ENCODE measurements around the gene LAP3.
A peak's percentile ranks its signal among the peaks of the same experiment; 100 is the strongest.

The LAP3 gene

GRCh38 chr4:17619416-17620105 lies 42.6 kb downstream of the LAP3 start:
- no peak for DNase-seq

DNA sequence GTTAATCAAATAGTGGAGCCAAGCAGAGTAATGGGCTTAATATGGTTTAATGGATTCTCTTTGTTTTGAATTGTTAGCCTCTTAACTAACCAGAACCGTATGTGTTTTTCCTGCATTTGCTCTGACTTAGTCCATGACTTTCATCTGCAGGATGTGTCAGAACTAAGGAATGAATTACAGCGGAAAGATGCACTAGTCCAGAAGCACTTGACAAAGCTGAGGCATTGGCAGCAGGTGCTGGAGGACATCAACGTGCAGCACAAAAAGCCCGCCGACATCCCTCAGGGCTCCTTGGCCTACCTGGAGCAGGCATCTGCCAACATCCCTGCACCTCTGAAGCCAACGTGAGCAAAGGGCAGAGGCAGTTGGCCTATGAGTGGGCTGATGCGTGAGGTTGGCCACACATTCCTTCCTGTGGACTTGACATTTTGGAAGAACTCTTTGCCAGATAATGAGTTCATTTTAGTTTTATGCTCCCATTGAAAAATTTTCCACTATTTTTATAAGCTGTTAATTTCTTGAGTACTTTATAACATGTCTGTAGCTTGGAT lies 46.5 kb downstream of the LAP3 start:
- no peak for DNase-seq

DNA sequence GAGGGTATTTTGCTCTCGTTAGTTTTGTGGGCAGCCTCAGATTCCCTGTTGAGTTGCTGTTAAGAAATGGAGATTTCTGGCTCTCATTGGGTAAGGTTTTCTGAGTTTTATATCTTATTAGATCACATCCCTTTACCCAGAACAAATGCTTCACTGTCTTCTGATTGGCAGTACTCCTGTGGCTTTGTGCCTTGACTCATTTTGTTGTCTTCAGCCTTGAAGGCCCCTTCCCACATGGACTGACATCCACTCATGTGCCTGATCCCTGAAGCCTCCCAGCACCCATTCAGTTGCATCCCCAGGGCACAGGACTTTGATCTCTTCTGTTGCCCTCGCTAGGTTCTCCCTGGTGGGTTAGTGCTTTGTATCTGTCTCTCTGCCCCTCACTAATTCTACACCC lies 47.8 kb downstream of the LAP3 start:
- no peak for DNase-seq

DNA sequence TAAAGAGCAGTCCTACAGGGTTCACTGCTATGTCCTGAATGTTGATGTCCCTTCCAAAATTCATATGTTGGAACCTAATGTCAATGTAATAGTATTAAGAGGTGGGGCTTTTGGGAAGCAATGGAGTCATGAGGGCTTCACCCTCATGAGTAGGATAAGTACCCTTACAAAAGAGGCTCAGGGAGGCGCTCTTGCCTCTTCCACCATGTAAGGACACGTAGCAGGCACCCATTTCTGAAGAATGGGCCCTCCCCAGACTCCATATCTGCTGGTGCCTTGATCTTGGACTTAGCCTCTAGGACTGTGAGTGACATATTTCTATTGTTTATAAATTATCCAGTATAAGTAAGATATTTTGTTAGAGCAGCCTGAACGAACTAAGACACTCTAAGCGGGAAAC lies 53.2 kb downstream of the LAP3 start:
- no peak for DNase-seq

DNA sequence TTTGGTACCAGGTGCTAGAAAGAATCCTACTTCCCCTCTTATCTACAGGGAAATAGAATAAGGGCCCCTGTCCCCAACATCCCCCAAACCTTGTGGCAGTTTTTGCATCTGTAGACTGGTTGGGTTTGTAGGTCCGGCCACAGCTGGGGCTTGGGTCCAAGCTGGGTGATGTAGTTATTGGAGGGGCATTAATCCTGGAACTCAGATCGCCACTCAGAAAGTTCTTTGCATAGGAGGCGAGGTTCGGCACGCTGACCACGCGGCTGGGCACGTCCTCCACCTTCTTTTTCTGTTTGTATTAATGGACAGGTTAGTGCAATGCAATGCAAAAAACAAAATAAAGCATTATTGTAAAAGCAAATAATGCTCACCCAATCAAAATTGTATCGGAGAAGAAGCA lies 56.6 kb downstream of the LAP3 start:
- no peak for DNase-seq

GRCh38 chr4:17635056-17635455 lies 58.1 kb downstream of the LAP3 start:
- DNase-seq = no peak

GRCh38 chr4:17636341-17636695 lies 59.3 kb downstream of the LAP3 start:
- DNase-seq = no peak

DNA sequence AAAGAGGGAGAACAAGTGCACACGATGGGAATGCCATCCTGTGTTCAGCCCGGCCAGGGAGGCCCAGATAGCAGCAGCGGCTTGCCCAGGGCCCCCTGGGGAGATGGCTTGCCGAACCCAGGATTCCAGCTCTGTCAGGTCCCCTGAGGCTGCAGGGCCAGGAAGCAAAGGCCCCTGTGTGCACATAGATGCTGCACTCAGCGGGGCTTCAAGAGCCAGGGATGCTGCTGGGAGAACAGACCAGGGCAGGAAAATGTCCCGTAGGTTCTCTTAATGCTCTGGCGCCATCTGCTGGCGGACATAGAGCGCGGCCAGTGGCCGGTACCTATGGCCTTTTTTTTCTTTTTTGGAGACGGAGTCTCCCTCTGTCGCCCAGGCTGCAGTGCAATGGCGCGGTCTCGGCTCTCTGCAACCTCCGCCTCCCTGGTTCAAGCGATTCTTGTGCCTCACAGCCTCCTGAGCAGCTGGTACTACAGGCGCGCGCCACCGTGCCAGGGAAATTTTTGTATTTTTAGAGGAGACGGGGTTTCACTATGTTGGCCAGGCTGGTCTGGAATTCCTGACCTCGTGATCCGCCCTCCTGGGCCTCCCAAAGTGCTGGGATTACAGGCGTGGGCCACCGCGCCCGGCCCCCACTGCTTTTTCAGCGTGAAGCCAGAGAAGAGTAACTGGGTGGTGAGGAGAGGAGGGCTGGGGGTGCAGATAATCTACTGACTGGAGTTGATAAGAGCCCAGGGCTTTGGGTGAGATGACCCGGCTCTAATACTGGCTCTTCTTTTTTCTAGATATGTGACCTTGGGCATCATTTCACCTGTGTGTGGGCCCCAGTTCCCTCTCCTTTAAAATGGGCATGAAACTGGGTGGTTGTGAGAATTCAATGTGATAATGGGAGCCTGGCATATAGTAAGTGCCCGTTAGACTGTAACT lies 60.0 kb downstream of the LAP3 start:
- DNase-seq = peak; percentile 82

DNA sequence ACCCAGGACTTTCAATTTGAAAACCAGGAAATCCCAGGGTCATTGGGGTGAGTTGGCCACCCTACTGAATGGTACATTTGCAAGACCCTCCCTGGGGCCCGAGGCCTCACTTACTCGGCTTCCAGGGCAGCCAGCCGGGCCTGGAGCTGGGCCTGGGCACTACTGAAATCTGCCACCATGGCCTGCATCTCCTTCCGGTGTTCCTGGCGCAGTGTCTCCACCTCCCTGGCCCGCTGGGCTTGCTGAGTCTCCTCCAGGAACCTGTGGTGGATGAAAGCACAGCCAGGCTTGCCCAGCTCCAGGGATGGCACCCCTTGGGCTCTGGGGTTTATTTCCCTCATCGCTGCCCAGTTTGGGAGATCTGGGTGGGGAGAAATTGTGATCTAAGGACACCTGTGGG lies 62.1 kb downstream of the LAP3 start:
- DNase-seq = no peak

DNA sequence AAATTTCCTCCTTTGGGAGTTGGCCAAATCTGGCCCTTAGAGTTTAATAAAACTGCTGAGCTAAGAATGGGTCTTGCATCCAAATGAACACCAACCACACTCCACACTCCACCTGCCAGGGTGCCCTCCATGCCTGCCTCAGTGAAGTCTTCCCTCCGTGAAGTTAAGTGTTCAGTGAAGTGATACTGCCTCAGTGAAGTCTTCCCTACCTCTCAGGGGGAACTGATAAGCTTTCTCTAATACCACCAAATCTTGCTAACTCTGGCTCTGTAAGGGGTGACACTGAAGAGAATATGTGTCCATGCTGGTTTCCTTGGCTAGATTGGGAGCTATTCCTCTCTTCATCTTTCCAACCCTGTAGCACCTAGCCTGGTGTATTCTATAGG lies 65.4 kb downstream of the LAP3 start:
- no peak for DNase-seq

DNA sequence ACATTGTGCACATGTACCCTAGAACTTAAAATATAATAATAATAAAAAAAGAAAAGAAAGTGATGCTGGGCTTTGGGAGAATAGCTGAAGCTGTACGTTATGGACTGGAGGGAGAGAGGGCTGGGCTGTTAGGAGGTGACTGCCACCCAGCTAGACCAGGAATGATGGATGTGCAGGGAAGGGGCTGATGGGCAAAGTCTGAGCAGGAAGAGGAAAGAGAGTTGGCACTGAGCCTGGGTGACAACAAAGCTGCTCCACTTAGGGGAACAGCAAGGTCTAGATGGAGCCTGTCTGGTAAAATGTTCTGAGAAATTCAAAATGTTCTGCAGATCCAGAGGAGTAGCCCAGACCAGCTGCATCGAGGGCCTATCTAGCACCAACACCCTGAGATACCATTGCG lies 69.7 kb downstream of the LAP3 start:
- no peak for DNase-seq

GRCh38 chr4:17647176-17647806 lies 70.3 kb downstream of the LAP3 start:
- DNase-seq = no peak

DNA sequence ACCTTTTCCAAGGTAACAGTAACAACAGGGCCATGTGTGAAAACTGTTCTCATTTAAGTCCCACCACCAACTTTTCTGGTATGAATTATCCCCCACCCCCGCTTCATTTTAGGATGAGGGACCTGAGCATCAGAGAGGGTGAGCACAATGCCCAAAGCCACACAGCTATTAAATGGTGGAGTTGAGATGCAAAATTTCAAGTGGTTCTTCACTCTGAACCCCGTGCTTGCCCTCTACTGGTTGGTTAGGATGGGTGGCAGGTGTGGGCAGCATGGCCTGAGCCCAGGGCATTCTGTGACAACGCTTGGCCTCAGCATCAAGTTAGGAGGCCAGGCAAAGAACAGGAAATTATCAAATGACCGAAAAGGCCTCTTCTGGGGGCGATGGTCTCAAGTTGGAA lies 70.9 kb downstream of the LAP3 start:
- DNase-seq = no peak

DNA sequence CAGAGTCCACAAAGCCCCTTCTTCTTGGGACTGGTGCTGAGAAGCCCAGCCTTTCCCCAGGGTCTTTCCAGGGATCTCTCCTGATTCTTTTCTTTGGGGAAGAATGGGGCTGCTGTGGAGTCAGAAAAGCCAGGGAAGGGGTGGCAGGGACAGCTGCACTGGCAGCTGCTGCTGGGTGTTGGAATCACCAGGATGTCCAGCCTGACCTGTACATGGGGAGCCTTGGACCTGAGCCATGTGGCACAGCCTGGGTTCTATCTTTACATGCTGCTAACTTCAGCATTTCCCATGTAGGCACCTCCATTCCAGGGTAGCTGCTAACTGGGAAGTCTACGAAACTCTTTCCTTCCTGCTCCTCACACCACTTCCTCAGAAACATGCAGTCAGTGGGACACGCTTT lies 73.4 kb downstream of the LAP3 start:
- no peak for DNase-seq

DNA sequence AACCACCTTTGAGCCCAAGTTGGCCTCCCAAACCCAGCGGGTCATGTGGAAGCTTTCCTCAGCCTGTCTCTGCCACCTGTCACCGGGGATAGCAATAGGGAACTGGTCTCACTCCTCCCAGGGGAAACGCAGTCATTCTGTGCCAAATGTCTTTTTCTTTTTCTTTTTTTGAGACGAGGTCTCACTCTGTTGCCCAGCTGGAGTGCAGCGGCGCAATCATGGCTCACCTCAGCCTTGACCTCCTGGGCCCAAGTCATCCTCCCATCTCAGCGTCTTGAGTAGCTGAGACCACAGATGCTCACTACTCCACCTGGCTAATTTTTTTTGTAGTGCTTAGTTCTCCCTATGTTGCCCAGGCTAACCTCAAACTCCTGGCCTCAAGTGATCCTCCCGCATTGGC lies 77.7 kb downstream of the LAP3 start:
- no peak for DNase-seq

DNA sequence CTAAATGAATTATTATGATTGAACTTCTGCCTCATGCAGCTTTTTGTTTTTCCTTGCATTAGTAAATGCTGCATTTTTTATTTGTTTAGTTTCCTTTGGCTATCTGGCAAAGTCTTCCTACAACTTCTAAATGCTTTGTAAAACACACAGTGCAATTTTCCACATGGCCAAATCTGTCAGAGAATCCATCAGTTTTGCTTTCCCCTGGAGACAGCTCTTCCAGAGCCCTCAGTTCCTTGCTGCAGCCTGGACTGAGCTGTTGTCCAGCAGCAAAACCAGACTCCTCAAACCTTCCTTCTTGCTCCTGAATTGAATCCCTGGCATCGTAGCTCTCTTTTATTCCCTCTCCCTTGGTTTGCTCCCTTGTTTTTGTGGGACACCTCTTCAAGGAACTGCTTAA lies 80.1 kb downstream of the LAP3 start:
- DNase-seq = no peak

Measured in activated CD4-positive, alpha-beta T cell treated with anti-CD3 and anti-CD28 coated beads for 48 hours (primary cell).